RWPE2 (cell line): Measurements from ENCODE around the gene NXN.
"Not testable (repeated sequence)": the region's sequence is repeated elsewhere in the genome, so short reads cannot be mapped to it uniquely, and the experiment has no call there.

Experiments used
- ATAC-seq: fragments of 200-7000 bp; cut with Tn5 transposase; 3 replicates; pipeline ENCODE4 v1.9.1; 2021; ENCODE audit warnings: low read depth
- DNase-seq: peaks from one replicate; pipeline ENCODE4 v3.0.0-alpha.2; 2020; ENCODE audit warnings: low spot score
- H3K27ac ChIP-seq: fragments of 450-650 bp; 2 replicates; pipeline ENCODE4 v1.5.1; 2017; ENCODE audit warnings: mild to moderate bottlenecking; ENCODE audit not compliant: poor library complexity, severe bottlenecking
- H3K27me3 ChIP-seq: fragments of 250-450 bp; sonication (Bioruptor Pico); 2 replicates; pipeline ENCODE4 v1.5.1; 2021; ENCODE audit warnings: mild to moderate bottlenecking, moderate library complexity; ENCODE audit not compliant: insufficient read depth, poor library complexity, severe bottlenecking
- H3K36me3 ChIP-seq: fragments of 250-450 bp; sonication (Bioruptor Pico); 2 replicates; pipeline ENCODE4 v1.5.1; 2020; ENCODE audit warnings: low read depth, mild to moderate bottlenecking, moderate library complexity
- H3K4me1 ChIP-seq: fragments of 250-450 bp; sonication (Bioruptor Pico); 2 replicates; pipeline ENCODE4 v1.5.1; 2021; ENCODE audit warnings: mild to moderate bottlenecking, moderate library complexity; ENCODE audit not compliant: insufficient read depth, poor library complexity, severe bottlenecking
- H3K4me3 ChIP-seq: fragments of 250-450 bp; sonication (Bioruptor Pico); 2 replicates; pipeline ENCODE4 v1.5.1; 2021; ENCODE audit warnings: mild to moderate bottlenecking, moderate library complexity; ENCODE audit not compliant: severe bottlenecking
- H3K9me3 ChIP-seq: fragments of 250-450 bp; sonication (Bioruptor Pico); 2 replicates; pipeline ENCODE4 v1.5.1; 2021; ENCODE audit warnings: mild to moderate bottlenecking, moderate library complexity; ENCODE audit not compliant: severe bottlenecking
- TF ChIP-seq, protein P1 (sequence below): fragments of 450-650 bp; IDR thresholded peaks from one replicate; pipeline ENCODE4 v1.5.1; 2017; ENCODE audit warnings: mild to moderate bottlenecking, moderate library complexity; ENCODE audit not compliant: poor library complexity, severe bottlenecking

The NXN gene

DNA sequence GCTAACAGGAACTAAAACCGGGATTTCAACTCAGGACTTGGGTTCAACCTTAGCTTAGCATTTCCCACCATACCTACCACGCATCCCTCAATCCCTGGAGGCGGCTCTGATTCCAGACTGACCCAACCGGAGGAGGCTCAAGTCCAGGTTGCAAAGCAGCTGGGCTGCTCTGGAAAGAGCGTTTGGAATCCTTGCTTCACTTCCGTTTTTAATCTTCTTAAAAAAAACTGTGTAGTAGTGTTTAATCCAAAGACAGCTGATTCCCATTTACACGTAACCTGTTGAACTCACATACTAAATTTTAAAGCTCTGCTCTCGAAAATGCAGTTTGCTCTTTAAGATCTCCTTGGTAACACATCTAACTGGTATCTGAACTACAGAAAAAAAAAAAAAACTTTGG lies 50.0 kb downstream of the NXN start:
- H3K36me3 ChIP-seq: peaks cover 12% of the 10 kb centered on the region; the same call in 1 of the 2 replicates
- DNase-seq: no peak
- TF ChIP-seq, protein P1, sequence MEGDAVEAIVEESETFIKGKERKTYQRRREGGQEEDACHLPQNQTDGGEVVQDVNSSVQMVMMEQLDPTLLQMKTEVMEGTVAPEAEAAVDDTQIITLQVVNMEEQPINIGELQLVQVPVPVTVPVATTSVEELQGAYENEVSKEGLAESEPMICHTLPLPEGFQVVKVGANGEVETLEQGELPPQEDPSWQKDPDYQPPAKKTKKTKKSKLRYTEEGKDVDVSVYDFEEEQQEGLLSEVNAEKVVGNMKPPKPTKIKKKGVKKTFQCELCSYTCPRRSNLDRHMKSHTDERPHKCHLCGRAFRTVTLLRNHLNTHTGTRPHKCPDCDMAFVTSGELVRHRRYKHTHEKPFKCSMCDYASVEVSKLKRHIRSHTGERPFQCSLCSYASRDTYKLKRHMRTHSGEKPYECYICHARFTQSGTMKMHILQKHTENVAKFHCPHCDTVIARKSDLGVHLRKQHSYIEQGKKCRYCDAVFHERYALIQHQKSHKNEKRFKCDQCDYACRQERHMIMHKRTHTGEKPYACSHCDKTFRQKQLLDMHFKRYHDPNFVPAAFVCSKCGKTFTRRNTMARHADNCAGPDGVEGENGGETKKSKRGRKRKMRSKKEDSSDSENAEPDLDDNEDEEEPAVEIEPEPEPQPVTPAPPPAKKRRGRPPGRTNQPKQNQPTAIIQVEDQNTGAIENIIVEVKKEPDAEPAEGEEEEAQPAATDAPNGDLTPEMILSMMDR: no peak
- H3K4me1 ChIP-seq: peaks cover 61% of the 10 kb centered on the region
- no peak for ATAC-seq
- H3K9me3 ChIP-seq: no peaks in the 10 kb centered on the region
- peak overlapping the region; percentile 97 for H3K27ac ChIP-seq
- H3K4me3 ChIP-seq: no peak overlapping the region
- H3K27me3 ChIP-seq: no peaks in the 10 kb centered on the region

DNA sequence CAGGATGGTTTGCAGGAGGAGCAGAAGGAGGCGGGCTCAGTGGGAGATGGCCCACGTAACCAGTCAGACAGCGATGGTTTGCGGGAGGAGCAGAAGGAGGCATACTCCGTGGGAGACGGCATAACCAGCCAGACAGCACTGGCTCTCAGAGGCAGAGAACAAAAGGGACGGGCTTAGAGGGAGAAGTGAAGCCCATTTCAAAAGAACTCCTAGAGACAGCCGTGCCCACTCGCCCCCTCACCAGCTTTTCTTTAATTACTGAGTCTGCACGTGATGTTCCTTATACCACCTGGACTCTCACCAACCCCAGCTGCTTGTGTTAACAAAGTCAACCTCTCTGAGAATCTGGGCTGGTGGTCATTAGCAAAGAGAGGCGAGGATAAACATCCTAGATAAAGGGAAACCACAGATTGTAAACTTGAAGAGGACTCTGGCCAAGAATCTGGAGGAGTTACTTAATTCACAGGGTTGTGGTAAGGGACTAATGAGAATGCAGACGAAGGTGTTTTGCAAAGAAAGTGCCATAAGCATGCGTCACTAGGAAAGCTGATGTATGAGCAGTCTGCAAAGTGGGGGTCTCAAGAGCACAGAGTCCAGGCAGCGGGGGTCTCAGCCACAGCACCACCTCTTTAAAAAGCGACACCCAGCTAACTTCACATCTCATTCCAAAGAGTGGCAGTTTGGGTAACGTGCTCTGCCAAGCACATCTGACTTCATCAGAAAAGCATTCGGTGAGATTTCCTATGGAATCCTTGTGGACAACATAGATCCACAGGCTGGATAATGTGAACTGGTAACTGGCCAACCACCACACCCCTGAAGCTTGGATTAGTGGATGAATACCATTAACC lies 51.7 kb downstream of the NXN start:
- Histone ChIP-seq H3K4me3 (no peak overlapping the region), H3K27me3 (no peaks in the 10 kb centered on the region), H3K4me1 (peaks cover 54% of the 10 kb centered on the region)

DNA sequence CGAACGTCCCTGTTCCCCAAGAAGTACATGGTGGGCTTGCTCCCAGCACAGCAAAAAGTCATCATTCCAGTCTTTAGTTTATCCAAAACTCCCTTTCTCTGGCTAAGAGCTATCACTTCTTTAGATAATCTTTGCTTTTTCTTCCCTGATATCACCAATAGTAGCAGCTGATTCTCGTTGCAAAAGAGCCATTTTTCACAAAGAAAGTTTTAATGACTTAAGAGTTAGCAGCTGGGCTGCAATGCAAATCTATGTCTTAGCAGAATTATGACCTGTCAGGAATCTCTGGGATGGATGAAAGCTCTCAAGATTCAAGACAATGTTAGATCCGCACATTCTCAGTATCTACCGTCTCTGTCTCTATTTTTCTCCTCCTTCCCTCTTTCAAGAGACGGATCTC lies 53.8 kb downstream of the NXN start:
- Histone ChIP-seq H3K4me3 (no peak overlapping the region), H3K9me3 (no peaks in the 10 kb centered on the region), H3K27ac (peak overlapping the region; percentile 97), H3K36me3 (peaks cover 18% of the 10 kb centered on the region), H3K27me3 (no peaks in the 10 kb centered on the region), H3K4me1 (peaks cover 57% of the 10 kb centered on the region)
- ATAC-seq (no peak), DNase-seq (no peak)
- TF ChIP-seq, protein P1: no peak

More for the DNA sequence above, 51.7 kb downstream of the NXN start:
- Histone ChIP-seq H3K27ac (peak overlapping the region; percentile 97), H3K36me3 (peaks cover 15% of the 10 kb centered on the region; the same call in 1 of the 2 replicates), H3K9me3 (no peaks in the 10 kb centered on the region)
- ATAC-seq (peak; percentile 64), DNase-seq (no peak)
- TF ChIP-seq, protein P1: no peak

DNA sequence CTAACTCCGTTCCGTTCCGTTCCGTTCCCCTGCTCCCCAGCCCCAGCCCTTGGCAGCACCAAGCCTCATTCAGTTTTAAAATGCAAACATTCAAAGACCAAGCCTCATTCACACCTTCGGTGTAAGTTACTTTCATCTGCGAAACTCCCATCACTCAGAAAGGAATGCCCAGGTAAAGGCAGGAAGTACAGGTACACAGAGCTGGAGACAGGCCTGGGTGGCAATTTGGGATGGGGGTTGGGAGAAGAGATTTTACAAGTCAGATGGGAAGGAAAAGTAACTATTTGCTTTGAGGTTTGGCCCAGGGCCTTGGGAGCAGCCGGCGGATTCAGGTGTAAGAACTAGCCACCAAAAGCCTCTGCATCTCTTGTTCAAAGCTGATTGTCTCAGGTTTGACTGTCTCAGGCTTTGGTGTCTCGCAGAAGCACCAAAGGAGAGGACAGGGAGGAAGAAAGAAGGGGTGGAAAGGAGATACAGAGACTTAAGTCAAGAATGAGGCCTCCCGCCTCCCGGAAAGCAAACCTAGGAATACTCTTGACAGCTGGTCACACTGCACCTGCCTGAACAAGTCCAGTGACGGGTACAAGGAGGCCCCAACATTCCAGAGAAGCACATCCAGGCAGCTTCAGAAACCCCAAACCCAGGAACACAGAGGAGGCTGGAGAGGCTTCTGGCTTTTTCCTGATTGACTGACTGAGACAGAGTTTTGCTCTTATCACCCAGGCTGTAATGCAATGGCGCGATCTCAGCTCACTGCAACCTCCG lies 54.7 kb downstream of the NXN start:
- Histone ChIP-seq H3K9me3 (no peaks in the 10 kb centered on the region), H3K27me3 (no peaks in the 10 kb centered on the region), H3K27ac (peak overlapping the region; percentile 97)

GRCh38 chr17:924306-924705 lies 55.3 kb downstream of the NXN start:
- H3K27ac ChIP-seq: peak overlapping the region; percentile 97
- ATAC-seq, H3K4me3 ChIP-seq, H3K27me3 ChIP-seq, H3K9me3 ChIP-seq, DNase-seq: not testable (repeated sequence)
- peaks cover 60% of the 10 kb centered on the region for H3K4me1 ChIP-seq
- peaks cover 18% of the 10 kb centered on the region for H3K36me3 ChIP-seq

More for the DNA sequence above, 54.7 kb downstream of the NXN start:
- peak; percentile 64 for ATAC-seq
- H3K36me3 ChIP-seq: peaks cover 18% of the 10 kb centered on the region
- peaks cover 60% of the 10 kb centered on the region for H3K4me1 ChIP-seq
- DNase-seq: peak; percentile 90
- H3K4me3 ChIP-seq: no peak overlapping the region
- TF ChIP-seq, protein P1: no peak
